HG02763 (cell line): ENCODE data around the gene NAP1L4.

Source experiments
- ATAC-seq: cut with Tn5 transposase; IDR thresholded peaks from one replicate; pipeline ENCODE4 v1.9.1; 2021; ENCODE audit warnings: mild to moderate bottlenecking, moderate library complexity; ENCODE audit not compliant: unreplicated experiment

NAP1L4 gene

DNA sequence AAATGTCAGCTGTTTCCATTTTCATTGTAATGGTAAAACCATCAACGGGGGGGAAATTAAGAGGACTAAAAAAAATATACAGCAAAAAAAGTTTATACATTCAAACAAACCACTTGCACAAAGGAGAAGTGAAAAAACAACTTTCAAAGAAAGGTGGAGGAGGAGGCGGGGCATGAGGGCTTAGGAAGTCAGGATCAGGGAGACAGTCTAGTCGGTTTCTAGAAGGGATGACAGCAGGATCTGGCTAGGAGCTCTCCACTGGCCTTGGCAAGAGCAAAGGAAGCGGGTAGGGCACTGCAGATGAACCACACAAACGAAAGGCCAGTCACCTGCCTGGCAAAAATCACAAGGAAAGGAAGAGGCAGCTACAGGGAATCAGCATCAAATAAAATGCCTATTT lies 31.0 kb downstream of the NAP1L4 start:
- no peak for ATAC-seq

GRCh38 chr11:2960139-2960538 lies 32.0 kb downstream of the NAP1L4 start:
- ATAC-seq, result no peak

DNA sequence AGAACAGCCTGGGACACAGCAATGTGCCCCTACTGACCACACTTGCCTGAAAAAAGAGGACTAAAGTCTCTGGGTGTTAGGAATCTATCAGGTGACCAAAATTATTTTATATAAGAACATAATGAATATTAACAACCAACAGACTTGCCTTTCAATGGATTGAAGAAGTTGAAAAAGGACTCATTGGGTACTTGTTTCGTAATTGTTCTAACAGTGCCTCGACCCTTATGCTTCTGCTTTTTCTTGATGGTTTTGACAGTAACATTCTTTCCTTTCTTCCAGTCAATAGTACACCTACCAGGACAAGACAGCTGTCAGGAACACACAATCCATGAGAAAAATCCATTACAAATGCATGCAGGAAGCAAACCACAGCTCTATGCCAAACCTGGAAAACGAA lies 33.9 kb downstream of the NAP1L4 start:
- no peak for ATAC-seq

DNA sequence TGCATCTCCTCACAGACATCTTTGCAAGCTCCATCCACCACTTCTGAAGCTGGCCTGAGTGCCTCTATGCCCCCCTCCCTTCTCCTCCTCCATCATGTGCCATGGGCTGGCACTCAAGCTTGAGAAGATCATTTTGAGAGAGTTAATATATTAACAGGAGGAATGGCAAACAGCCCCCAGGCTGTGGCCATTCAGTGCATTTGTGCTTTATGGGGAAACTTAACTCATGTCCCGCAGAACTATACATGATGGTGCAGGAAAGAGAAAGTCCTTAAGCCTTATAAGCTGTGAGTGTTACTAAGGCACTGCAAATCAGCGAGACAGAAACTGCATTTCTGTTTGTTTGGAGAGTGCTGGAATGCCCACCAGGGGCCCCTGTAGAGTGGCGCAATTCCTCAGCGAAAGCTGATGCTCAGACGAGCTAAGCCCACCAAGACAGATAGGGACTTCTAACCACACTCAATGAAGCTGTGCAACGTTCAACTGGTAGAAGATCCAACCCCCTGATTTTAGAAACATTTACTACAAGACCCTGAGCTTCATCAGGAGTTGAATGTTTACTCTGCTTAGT lies 36.1 kb downstream of the NAP1L4 start:
- no peak for ATAC-seq

- no peak for ATAC-seq
Measured at GRCh38 chr11:2954263-2954662, 37.9 kb downstream of the NAP1L4 start.

GRCh38 chr11:2952290-2952689 lies 39.8 kb downstream of the NAP1L4 start:
- no peak for ATAC-seq

GRCh38 chr11:2951231-2952110 lies 40.7 kb downstream of the NAP1L4 start:
- ATAC-seq, result no peak

DNA sequence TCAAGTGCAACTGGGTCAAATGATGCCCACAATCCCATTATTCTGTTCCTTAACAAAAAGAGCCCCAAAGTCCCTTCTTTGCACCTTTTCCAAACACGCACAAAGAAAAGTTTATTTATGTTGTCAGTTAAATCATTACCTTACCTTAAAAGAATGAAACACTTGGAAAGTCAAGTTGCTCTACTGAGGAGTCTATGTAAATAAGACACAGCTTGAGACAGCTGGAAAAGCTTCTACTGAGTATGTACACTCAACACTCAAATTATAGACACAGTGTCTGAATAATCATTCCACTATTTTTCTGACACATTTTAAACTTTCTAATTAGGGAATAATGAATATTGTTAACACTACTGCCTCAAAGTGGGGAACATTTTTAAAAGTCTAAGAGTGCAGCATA lies 41.3 kb downstream of the NAP1L4 start:
- no peak for ATAC-seq

DNA sequence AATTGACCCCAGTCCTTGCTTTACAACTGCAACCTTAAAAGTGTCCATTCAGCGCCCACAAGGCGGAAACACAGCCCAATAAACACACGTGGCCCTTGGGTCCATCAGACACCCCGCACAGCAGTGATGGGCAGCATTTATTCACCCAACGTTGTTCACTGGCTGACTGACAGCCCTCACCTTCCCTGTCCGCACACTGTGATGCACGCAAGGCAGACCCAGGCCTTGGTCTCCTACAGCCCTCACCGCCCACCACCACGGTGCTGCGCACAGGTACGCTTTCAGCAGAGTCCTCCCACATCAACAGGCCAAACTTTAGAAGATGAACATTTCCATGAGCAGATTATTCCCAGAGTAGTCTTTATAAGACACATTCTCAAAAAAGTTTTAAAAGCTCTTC lies 42.2 kb downstream of the NAP1L4 start:
- ATAC-seq, result no peak

DNA sequence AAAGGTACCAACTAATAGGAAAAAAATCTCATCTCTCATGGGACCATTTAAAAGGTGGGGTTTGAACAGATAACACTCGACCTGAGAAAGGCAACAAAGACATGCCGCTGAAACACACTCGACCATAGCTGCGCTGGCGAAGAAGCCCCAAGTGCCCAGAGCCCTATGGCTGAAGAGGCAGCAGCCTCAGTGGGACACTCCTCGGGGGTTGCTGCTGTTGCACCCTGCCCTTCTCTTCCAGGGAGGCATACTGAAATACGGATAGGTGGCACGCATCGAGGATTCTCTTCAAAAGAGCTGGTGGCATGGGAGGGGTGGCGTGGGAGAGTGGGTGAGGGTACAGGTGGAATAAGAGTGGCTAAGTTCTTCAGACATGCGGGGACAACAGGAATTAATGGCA lies 44.4 kb downstream of the NAP1L4 start:
- ATAC-seq, result no peak

- no peak for ATAC-seq
Measured at GRCh38 chr11:2945757-2946287, 46.3 kb downstream of the NAP1L4 start.

- no peak for ATAC-seq
Measured at GRCh38 chr11:2945031-2945756, 46.9 kb downstream of the NAP1L4 start.

GRCh38 chr11:2944530-2944929 lies 47.6 kb downstream of the NAP1L4 start:
- ATAC-seq, result no peak

DNA sequence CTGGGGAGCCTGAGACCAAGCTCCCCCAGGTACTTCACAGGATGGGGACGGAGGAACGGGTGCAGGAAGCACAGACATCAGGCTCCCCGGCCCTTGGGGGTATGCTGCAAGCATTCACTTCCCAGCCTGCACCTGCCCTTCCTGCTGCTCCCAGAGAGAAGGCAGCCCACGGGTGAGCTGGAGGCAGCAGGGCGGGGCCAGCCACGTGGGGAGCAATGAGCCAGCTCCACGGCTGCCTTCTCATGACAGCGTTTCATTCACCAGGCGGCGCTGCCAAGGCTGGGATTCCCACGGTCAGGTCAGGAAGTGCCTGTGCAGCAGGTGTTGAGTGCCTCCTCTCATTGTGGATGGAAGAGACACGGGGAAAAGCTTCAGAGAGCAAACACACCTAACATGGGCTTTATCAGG lies 48.4 kb downstream of the NAP1L4 start:
- ATAC-seq, result no peak

- ATAC-seq, result no peak
Measured at GRCh38 chr11:2942872-2943710, 49.0 kb downstream of the NAP1L4 start.

GRCh38 chr11:2942447-2942846 lies 49.7 kb downstream of the NAP1L4 start:
- no peak for ATAC-seq

DNA sequence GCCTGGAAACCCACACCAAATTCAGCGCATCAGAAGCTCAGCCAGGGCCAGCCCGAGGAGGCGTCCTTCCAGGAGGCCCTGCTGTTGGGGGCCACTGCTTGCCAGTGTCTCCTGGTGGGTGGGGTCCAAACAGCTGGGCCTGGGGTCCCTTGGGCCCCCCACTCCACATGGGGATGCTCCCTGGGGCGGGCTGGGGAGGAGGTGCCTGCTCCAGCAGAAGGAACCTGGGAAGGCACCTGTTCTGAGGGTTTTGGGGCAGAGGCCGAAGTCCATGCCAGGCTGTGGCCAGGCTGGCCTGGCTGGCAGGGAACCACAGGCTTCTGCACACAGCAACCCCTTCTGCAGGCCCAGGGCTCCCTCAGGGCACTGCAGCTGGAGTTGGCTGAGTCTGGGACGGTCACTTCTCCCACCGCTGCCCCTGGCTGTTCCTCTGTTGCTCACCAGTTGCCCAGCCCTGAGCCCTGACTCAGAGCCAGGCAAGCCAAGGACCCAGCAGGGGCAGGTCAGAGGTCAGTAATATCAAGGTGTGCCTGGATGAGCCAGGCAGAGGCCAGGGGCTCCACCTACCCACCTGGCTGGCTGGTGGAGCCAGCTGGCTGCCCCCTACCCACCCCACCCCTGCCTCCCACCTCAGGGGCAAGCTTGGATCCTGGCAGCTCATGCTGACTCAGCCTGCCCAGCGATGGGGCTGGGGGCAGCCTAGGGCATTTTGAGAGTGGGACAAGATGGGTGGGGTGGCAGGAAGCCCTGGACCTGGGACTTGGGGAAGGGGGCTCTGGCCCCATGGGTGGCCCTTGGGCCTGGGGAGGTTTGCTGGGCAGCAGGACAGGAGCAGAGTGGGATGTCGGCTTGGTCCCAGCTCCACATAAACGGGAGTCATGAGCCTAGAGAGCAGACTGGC lies 51.0 kb downstream of the NAP1L4 start:
- no peak for ATAC-seq

GRCh38 chr11:2940147-2940920 lies 51.8 kb downstream of the NAP1L4 start:
- ATAC-seq, result no peak
